ENCODE results near the gene NADK2.
"Not testable (repeated sequence)": the region's sequence is repeated elsewhere in the genome, so short reads cannot be mapped to it uniquely, and the experiment has no call there.

The NADK2 gene, protein sequence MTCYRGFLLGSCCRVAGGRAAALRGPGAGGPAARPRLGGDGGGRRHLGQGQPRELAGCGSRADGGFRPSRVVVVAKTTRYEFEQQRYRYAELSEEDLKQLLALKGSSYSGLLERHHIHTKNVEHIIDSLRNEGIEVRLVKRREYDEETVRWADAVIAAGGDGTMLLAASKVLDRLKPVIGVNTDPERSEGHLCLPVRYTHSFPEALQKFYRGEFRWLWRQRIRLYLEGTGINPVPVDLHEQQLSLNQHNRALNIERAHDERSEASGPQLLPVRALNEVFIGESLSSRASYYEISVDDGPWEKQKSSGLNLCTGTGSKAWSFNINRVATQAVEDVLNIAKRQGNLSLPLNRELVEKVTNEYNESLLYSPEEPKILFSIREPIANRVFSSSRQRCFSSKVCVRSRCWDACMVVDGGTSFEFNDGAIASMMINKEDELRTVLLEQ

DNA sequence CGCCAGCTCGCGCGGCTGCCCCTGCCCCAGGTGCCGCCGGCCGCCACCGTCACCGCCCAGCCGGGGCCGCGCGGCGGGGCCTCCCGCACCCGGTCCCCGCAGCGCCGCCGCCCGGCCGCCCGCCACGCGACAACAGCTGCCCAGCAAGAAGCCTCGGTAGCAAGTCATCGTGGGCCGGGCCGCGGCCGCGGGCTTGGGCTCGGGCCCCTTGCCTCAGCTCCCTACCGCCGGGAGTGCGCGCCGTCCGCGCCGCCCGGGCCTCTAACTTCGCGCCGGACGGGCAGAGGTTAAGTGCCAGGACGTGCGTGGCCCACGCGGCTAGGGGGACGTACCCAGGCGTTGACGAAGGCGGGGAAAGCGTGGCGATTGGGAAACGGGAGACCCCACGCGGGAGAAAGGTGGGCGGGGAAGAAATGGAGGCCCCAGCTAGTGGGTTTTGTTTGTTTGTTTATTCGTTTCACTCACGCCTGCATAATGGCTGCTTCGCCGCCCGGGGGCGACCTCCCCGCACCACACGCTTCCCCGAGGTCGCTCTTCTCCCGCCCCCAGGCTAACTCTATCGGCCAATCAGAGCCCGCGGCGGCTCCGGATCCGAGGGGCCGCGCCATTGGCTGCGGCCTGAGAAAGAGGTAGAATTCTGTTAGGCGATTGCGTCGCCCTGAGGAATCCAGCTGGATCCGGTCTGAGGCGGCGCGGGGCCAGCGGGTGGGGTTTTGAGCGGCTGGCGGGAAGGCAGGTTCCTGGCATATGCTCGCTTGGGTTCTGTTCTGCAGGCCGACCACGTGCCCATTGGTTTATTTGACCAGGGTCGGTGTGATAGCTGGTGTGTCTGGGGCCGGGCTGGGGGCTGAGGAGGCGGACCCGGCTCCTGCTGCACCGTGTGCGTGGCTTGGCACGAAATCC lies at the start of gene NADK2:
NADK2 (minus strand) TSS at position 295 of the 903 bp plus-strand sequence; CDS start at position 168, 127 bp downstream.
- peak; percentile 95 for DNase-seq
- Mint-ChIP-seq H3K36me3 (no peaks in the 10 kb centered on the region), H3K27me3 (no peaks in the 10 kb centered on the region), H3K9me3 (no peaks in the 10 kb centered on the region), H3K27ac (peak within 1 kb of the TSS; percentile 92), H3K4me1 (peaks cover 31% of the 10 kb centered on the region), H3K4me3 (peak within 1 kb of the TSS; percentile 81)
- CTCF ChIA-PET: interaction anchor here (0.7 to 2.2 kb wide), 17 partner anchors 9 to 454 kb away, joined by 3 to 11 read pairs (median 5); partner anchors contain the start of gene RANBP3L

DNA sequence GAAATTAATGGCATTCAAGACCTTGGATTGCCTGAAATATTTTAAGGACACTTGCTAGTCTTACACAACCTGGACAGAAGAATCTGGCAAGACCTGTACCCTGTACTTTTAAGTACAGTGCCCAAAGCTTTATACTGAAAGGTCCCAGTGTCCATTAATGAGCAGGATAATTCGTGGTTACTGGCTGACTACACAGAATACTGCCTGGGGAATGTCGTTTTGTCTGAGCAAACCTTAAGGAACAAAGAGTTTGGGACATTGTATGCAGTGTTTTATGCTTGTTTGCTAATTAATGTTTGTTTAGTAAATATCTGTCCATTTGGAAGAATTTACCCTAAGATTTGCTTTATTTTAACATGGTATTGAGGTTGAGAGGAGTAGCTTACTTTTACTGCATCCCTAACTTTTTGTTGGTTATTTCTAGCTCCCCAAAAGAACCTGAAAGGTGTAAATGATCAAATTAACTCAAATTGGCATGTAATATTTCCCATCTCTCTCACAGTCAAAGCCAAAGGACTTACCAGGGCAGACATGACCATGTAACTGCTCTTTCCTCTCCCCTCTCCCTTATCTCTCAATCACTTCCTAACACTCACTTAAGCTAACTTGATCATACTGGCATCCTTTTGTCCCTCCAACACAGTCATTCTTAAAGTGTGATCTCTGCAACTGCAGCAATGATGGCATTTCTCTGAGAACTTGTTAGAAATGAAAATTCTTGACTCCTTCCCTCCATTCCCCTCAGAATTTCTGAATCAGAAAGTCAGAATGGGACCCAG lies 44.3 kb upstream of the NADK2 start:
- Mint-ChIP-seq H3K27ac (no peak overlapping the region), H3K27me3 (peaks cover 4% of the 10 kb centered on the region), H3K36me3 (no peaks in the 10 kb centered on the region), H3K4me3 (no peak overlapping the region), H3K4me1 (no peaks in the 10 kb centered on the region), H3K9me3 (peaks cover 1% of the 10 kb centered on the region)
- CTCF ChIA-PET: no interaction called here
- no peak for DNase-seq

DNA sequence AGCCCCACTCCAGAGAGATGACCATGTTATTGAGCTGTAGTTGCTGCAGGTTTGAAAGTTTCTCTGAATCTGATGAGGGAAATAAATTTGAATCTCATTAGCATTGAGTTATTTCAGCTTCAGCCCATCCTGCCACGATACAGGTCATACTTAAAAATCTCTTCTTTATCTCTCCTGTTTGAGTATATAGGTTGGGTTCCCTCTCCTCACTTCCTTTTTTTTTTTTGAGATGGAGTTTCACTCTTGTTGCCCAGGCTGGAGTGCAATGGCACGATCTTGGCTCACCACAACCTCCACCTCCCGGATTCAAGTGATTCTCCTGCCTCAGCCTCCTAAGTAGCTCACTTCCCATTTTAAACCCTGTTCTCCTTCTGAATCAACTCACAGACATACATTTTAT lies 42.0 kb upstream of the NADK2 start:
- H3K27ac Mint-ChIP-seq, H3K4me3 Mint-ChIP-seq, H3K9me3 Mint-ChIP-seq, DNase-seq, H3K27me3 Mint-ChIP-seq, H3K4me1 Mint-ChIP-seq, H3K36me3 Mint-ChIP-seq, CTCF ChIA-PET: not testable (repeated sequence)

DNA sequence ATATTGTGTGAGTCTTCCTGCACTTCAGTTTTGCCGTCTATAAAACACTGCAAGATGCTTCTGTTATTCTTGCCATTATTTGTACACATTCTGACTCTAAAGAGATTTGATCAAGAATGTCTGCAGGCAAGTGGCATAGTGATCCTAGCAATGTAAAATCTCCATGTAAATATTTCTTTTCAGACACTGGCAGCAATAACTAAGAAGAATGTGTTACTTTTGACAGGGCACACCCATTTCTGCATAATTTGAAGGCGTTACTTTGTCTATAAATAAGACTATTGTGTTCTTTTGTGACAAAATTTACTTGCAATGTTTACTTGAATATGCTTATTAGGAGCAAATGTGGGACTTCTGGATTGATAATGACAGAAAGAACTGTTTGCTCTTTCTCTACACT lies 39.9 kb upstream of the NADK2 start:
- no peaks in the 10 kb centered on the region for H3K9me3 Mint-ChIP-seq
- no peak overlapping the region for H3K27ac Mint-ChIP-seq
- no peak for DNase-seq
- no peaks in the 10 kb centered on the region for H3K4me1 Mint-ChIP-seq
- peaks cover 8% of the 10 kb centered on the region for H3K27me3 Mint-ChIP-seq
- CTCF ChIA-PET: no interaction called here
- H3K36me3 Mint-ChIP-seq: no peaks in the 10 kb centered on the region
- no peak overlapping the region for H3K4me3 Mint-ChIP-seq

DNA sequence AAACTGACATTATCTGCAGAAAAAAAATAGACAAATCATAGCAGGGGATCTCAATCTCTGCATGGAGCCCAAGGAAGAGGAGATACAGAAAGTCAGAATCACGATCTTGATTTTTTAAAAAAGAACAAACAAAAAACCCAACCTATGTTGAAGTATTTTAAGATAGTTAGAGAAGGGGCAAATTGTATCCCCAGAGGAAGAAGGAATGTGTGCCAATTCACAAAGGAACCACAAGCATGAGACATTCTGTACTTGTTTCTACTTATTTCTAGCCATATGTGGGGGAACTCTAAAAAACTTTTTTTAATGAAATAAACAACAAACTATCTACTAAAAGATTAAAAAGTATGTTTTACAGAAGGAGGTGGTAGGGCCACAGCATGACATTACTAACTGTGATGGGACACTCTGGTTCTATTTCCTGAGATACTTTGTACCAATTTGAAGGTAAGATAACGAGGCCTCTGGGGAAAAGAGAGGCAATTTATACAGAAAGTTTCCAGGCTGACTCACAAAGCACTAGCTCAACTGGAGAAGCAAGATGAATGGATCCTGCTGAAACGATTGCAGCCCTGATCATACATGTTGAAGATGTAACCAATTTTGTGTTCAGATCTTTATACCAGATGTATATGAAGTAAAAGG lies 37.5 kb upstream of the NADK2 start:
- peaks cover 12% of the 10 kb centered on the region for H3K27me3 Mint-ChIP-seq
- H3K36me3 Mint-ChIP-seq: no peaks in the 10 kb centered on the region
- no peak overlapping the region for H3K4me3 Mint-ChIP-seq
- H3K4me1 Mint-ChIP-seq: no peaks in the 10 kb centered on the region
- CTCF ChIA-PET: interaction anchor here (1.0 to 3.1 kb wide), 2 partner anchors 13 to 40 kb away, joined by 3 to 16 read pairs; no protein-coding TSS in a partner anchor
- H3K27ac Mint-ChIP-seq: no peak overlapping the region
- no peaks in the 10 kb centered on the region for H3K9me3 Mint-ChIP-seq
- DNase-seq: no peak

DNA sequence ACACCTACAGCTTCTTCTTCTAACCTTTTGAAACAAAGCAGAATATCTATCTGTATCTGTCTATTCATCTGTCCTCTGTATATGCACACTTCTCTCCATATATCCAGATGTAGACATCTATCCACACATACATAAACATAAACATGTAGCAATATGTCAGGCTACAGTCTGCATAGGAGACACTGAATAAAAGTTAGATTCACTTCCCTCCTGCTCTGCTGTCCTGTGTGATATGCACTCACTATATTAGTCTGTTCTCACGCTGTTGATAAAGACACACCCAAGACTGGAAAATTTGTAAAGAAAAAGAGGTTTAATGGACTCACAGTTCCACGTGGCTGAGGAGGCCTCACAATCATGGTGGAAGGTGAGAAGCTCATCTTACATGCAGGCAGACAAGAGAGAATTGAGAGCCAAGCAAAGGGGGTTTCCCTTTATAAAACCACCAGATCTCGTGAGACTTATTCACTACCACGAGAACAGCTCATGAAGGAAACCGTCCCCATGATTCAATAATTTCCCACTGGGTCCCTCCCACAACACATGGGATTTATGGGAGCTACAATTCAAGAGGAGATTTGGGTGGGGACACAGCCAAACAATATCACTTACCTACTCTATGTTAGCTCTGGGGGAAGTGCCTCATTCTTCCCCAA lies 35.9 kb upstream of the NADK2 start:
- no peaks in the 10 kb centered on the region for H3K9me3 Mint-ChIP-seq
- no peak for DNase-seq
- H3K27me3 Mint-ChIP-seq: peaks cover 18% of the 10 kb centered on the region
- no peaks in the 10 kb centered on the region for H3K4me1 Mint-ChIP-seq
- no peaks in the 10 kb centered on the region for H3K36me3 Mint-ChIP-seq
- no peak overlapping the region for H3K27ac Mint-ChIP-seq
- CTCF ChIA-PET: interaction anchor here (1.0 to 3.1 kb wide), 3 partner anchors 12 to 41 kb away, joined by 3 to 16 read pairs (median 5); no protein-coding TSS in a partner anchor
- no peak overlapping the region for H3K4me3 Mint-ChIP-seq

DNA sequence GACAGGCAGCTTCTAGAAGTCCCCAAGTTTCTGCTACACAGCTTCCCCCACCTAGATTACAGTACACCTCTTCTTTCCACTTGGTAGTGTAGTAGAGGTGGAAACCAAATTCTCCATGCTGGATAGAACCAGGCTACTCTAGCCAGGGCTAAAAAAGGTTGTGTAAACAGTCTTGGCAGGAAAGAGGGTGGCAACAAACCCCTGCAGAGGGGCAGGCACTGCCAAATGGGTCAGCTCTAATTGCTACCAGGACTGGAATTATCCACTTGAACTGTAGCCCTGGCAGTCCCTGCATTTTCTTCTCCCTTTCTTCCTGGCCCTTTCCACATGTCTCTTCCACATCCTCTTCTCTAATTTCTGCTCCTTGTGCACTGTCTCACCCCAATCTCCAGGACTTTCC lies 35.1 kb upstream of the NADK2 start:
- Mint-ChIP-seq H3K4me3 (no peak overlapping the region), H3K4me1 (no peaks in the 10 kb centered on the region), H3K9me3 (no peaks in the 10 kb centered on the region), H3K27ac (no peak overlapping the region), H3K36me3 (no peaks in the 10 kb centered on the region), H3K27me3 (peaks cover 18% of the 10 kb centered on the region)
- no peak for DNase-seq
- CTCF ChIA-PET: interaction anchor here (3.1 kb wide), 1 partner anchor 11 kb away, joined by 16 read pairs; no protein-coding TSS in a partner anchor

DNA sequence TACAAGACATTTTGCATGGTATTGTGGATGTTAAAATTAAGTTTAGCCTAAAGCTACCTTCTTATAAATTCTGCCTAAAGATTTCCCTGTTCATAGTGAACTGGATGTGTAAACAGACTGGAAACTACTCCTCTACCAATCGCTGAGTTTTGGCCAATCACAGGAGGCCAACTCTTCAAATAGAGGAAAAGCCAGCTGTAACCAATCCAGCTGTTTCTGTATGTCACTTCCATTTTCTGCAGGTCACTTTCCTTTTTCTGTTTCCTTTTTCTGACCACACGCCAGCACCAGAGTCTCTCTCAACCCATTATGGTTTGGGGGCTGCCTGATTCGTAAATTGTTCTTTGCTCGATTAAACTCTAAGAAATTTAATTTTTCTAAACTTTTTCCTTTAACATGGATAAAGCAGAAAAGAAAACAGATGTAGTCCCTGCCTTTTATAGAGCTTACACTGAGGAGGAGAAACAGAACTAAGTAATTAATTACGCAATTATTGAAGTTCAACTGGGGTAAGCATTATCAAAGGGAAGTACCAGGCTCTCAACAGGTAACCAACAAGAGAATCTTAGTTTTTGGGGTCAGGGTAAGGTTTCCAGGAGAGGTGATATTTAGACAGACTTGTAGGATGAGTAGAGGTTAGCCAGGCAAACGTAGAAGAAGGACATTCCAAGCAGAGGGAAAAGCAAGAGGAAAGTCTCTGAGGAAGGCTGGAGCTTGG lies 32.2 kb upstream of the NADK2 start:
- no peak for DNase-seq
- no peaks in the 10 kb centered on the region for H3K36me3 Mint-ChIP-seq
- no peaks in the 10 kb centered on the region for H3K4me1 Mint-ChIP-seq
- CTCF ChIA-PET: interaction anchor here (0.6 to 1.3 kb wide), 2 partner anchors 11 to 195 kb away, joined by 3 read pairs; no protein-coding TSS in a partner anchor
- H3K4me3 Mint-ChIP-seq: no peak overlapping the region
- H3K9me3 Mint-ChIP-seq: no peaks in the 10 kb centered on the region
- H3K27ac Mint-ChIP-seq: no peak overlapping the region
- H3K27me3 Mint-ChIP-seq: peaks cover 25% of the 10 kb centered on the region

DNA sequence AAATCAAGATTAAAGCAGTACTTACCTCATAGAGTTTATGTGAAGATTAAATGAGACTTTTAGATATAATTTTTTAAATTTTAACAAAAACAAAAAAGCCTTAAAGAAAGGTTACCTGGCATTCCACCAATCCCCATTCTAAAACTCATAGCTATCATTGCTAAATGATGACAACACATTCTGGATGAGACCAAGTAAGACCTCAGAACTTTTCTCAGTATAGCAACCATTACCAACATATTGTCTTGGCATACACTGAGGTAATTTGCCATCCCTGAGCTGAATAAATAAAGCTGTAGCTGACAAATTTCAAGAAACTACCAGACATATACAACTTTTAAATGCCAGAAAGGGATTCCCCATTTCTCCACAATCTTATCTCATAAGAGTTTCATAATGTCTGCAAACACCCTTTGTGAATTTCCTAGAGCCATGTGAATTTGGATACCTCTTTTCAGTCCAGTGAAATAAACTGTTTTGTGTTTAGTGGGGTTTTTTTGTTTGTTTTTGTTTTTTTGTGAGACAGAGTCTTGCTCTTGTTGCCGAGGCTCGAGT lies 30.5 kb upstream of the NADK2 start:
- no peaks in the 10 kb centered on the region for H3K9me3 Mint-ChIP-seq
- CTCF ChIA-PET: interaction anchor here (0.6 to 0.8 kb wide), 2 partner anchors 492 to 675 kb away, joined by 3 to 4 read pairs; no protein-coding TSS in a partner anchor
- DNase-seq: no peak
- no peak overlapping the region for H3K4me3 Mint-ChIP-seq
- no peaks in the 10 kb centered on the region for H3K36me3 Mint-ChIP-seq
- H3K27me3 Mint-ChIP-seq: peaks cover 27% of the 10 kb centered on the region
- no peak overlapping the region for H3K27ac Mint-ChIP-seq
- H3K4me1 Mint-ChIP-seq: no peaks in the 10 kb centered on the region

DNA sequence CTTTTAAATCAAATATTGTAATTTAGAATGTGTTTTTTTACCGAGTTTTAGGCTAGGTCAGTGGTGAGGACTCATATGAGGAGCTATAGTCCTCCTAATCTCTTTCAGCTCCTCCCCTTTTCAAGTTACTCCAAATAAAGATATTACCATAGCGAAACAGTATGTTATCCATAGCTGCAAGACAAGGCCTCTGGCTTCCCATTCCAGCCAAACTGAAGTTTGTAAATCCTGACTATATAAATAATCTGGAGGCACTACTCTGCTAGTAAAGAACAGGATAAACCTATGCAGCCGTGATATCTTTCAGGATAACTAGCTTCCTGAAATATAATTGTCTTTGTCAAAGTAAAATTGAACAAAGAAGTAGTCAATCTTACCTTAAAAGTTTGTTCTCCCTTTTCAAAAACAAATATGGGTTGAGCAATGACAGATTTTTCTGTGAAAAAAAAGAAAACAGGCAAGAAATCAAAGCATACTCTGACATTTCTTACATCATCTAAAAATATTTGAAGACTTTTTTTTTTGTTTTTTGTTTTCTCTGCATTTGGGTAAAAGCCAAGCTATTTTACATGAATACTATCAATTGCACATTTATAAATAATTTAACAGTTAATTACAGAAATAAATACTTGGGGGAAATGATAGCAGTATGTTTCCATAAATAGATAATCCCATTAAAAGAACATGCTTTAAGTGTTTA lies 29.3 kb upstream of the NADK2 start:
- no peak for DNase-seq
- CTCF ChIA-PET: interaction anchor here (0.7 kb wide), 1 partner anchor 192 kb away, joined by 3 read pairs; no protein-coding TSS in a partner anchor
- Mint-ChIP-seq H3K27me3 (peaks cover 29% of the 10 kb centered on the region), H3K4me1 (no peaks in the 10 kb centered on the region), H3K36me3 (no peaks in the 10 kb centered on the region), H3K27ac (no peak overlapping the region), H3K9me3 (no peaks in the 10 kb centered on the region), H3K4me3 (no peak overlapping the region)

DNA sequence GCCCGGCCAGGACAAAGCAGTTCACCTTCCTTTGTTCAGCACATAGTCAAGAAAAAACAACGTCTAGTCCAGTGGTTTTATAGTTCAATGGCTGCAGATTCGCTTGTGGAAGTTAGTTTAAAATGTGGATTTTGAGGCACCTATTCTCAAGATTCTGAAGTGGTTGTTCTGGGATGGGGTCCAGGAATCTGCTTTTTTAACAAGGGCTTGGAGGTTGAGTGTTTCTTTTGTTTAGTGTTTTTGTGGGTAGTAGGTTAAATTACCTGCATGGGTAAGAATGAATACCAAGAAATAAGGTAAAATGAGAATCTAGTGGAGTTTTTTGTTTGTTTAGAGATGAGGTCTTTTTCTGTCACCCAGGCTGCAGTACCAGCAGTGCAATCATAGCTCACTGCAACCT lies 28.4 kb upstream of the NADK2 start:
- no peak overlapping the region for H3K27ac Mint-ChIP-seq
- CTCF ChIA-PET: no interaction called here
- H3K4me3 Mint-ChIP-seq: no peak overlapping the region
- H3K4me1 Mint-ChIP-seq: no peaks in the 10 kb centered on the region
- DNase-seq: no peak
- peaks cover 33% of the 10 kb centered on the region for H3K27me3 Mint-ChIP-seq
- H3K9me3 Mint-ChIP-seq: no peaks in the 10 kb centered on the region
- no peaks in the 10 kb centered on the region for H3K36me3 Mint-ChIP-seq

DNA sequence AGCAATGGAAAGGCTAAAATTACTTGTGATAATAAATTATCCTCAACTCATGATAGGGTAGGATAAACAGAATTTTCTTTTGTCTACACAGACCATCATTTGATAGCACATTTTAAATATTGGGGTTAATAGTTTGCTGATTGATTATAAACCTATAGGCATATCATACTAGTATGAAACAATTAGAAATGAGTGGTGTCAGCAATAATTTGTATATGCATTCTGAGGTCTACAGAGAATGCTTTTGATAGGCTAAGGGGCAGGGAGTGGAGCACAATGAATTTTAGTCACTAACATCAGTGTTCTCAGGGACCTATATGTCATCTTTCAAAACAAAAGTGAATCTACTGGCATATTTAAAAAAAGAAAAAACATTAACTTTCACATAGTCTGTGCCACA lies 27.8 kb upstream of the NADK2 start:
- Mint-ChIP-seq H3K4me3 (no peak overlapping the region), H3K4me1 (no peaks in the 10 kb centered on the region), H3K9me3 (no peaks in the 10 kb centered on the region), H3K36me3 (no peaks in the 10 kb centered on the region), H3K27ac (no peak overlapping the region), H3K27me3 (peaks cover 31% of the 10 kb centered on the region)
- CTCF ChIA-PET: no interaction called here
- DNase-seq: no peak

Data from activated naive CD4-positive, alpha-beta T cell treated with anti-CD3 and anti-CD28 coated beads, Interleukin-2, amount 10 ng/mL, durations not matched to agents 7 days and 5 days (primary cell).